Vagina (tissue), 2 donors: ENCODE data around the gene HOXB4.

ENCODE experiments used
- CTCF ChIP-seq, 3 experiments: fragments of 450-650 bp in 2 of 3; fragments of 200-600 bp in 1 of 3; sonication (generic) in 1 of 3; IDR thresholded peaks; one replicate each; pipeline ENCODE4 v1.5.1; 2017 to 2019; ENCODE audit warnings: antibody characterized with exemption in 3 of 3, mild to moderate bottlenecking in 2 of 3, moderate library complexity in 2 of 3
- POLR2A ChIP-seq, 2 donors: fragments of 450-650 bp; IDR thresholded peaks; one replicate each; pipeline ENCODE4 v1.6.1; 2017; ENCODE audit warnings: antibody characterized with exemption in 2 of 2, mild to moderate bottlenecking in 2 of 2, moderate library complexity in 2 of 2

GRCh38 chr17:48575066-48575582 lies 3.0 kb downstream of the HOXB4 start:
- TF ChIP-seq CTCF (IDR thresholded peaks at IDR 0.05), result no peak
- TF ChIP-seq POLR2A (IDR thresholded peaks at IDR 0.05), result no peak
